ENCODE results near the gene PYGO2.
"Not testable (repeated sequence)": the region's sequence is repeated elsewhere in the genome, so short reads cannot be mapped to it uniquely, and the experiment has no call there.

Gene PYGO2

GRCh38 chr1:154988058-154988954, 26.7 kb upstream of the PYGO2 start:
- Histone ChIP-seq H3K27ac (ENCODE audit: low read depth, low read length) (no peak overlapping the region), H3K79me2 (ENCODE audit: insufficient read depth, low read length) (peaks cover 20% of the 10 kb centered on the region)

GRCh38 chr1:154987326-154987725, 25.7 kb upstream of the PYGO2 start:
- no peaks in the 10 kb centered on the region for H3K36me3 ChIP-seq (ENCODE audit: low read length)

More at GRCh38 chr1:154988058-154988954, 26.7 kb upstream of the PYGO2 start:
- Histone ChIP-seq H3K9me3 (ENCODE audit: insufficient read depth, low read length) (no peaks in the 10 kb centered on the region), H3K4me2 (ENCODE audit: low read depth, low read length, poor library complexity, severe bottlenecking) (no peak overlapping the region), H4K20me1 (ENCODE audit: low read depth, low read length) (no peaks in the 10 kb centered on the region; the same call in 1 of the 2 replicates), H3K9ac (ENCODE audit: low read length) (no peak overlapping the region), H3K4me3 (ENCODE audit: insufficient read depth, low read length, poor library complexity, severe bottlenecking) (no peak overlapping the region), H2AFZ (ENCODE audit: low read depth, low read length, severe bottlenecking) (no peak overlapping the region), H3F3A (ENCODE audit: insufficient read depth) (peaks cover 5% of the 10 kb centered on the region; the same call in 1 of the 2 replicates), H3K36me3 (ENCODE audit: low read length) (no peaks in the 10 kb centered on the region), H3K9me2 (replicated peaks; ENCODE audit: insufficient read depth, low read length) (no peaks in the 10 kb centered on the region), H3K27me3 (ENCODE audit: low read length) (no peaks in the 10 kb centered on the region)
- TF ChIP-seq CTCF (IDR thresholded peaks at IDR 0.05; ENCODE audit: insufficient read depth, low read length, poor library complexity, severe bottlenecking) (no peak), EZH2phosphoT487 (conservative IDR thresholded peaks at IDR 0.05; ENCODE audit: low read length) (no peak)

GRCh38 chr1:154986736-154987135, 25.2 kb upstream of the PYGO2 start:
- H3F3A ChIP-seq (ENCODE audit: insufficient read depth); H3K36me3 ChIP-seq (ENCODE audit: low read length); H3K9ac ChIP-seq (ENCODE audit: low read length); H3K27me3 ChIP-seq (ENCODE audit: low read length); H4K20me1 ChIP-seq (ENCODE audit: low read depth, low read length); H3K27ac ChIP-seq (ENCODE audit: low read depth, low read length); H3K9me2 ChIP-seq (replicated peaks; ENCODE audit: insufficient read depth, low read length); H3K4me2 ChIP-seq (ENCODE audit: low read depth, low read length, poor library complexity, severe bottlenecking); H2AFZ ChIP-seq (ENCODE audit: low read depth, low read length, severe bottlenecking); H3K4me3 ChIP-seq (ENCODE audit: insufficient read depth, low read length, poor library complexity, severe bottlenecking); H3K9me3 ChIP-seq (ENCODE audit: insufficient read depth, low read length): not testable (repeated sequence)
- H3K79me2 ChIP-seq (ENCODE audit: insufficient read depth, low read length), result peaks cover 30% of the 10 kb centered on the region

More at GRCh38 chr1:154987326-154987725, 25.7 kb upstream of the PYGO2 start:
- H3K9me3 ChIP-seq (ENCODE audit: insufficient read depth, low read length), result no peaks in the 10 kb centered on the region
- no peak overlapping the region for H3K4me2 ChIP-seq (ENCODE audit: low read depth, low read length, poor library complexity, severe bottlenecking)
- H3K27me3 ChIP-seq (ENCODE audit: low read length), result no peaks in the 10 kb centered on the region
- H3K4me3 ChIP-seq (ENCODE audit: insufficient read depth, low read length, poor library complexity, severe bottlenecking), result no peak overlapping the region
- TF ChIP-seq EZH2phosphoT487 (conservative IDR thresholded peaks at IDR 0.05; ENCODE audit: low read length), result no peak
- peaks cover 8% of the 10 kb centered on the region; the same call in 1 of the 2 replicates for H3F3A ChIP-seq (ENCODE audit: insufficient read depth)
- no peak overlapping the region for H3K27ac ChIP-seq (ENCODE audit: low read depth, low read length)
- H2AFZ ChIP-seq (ENCODE audit: low read depth, low read length, severe bottlenecking), result no peak overlapping the region
- no peaks in the 10 kb centered on the region for H3K9me2 ChIP-seq (replicated peaks; ENCODE audit: insufficient read depth, low read length)
- no peak overlapping the region for H3K9ac ChIP-seq (ENCODE audit: low read length)
- H3K79me2 ChIP-seq (ENCODE audit: insufficient read depth, low read length), result peaks cover 25% of the 10 kb centered on the region
- no peaks in the 10 kb centered on the region; the same call in 1 of the 2 replicates for H4K20me1 ChIP-seq (ENCODE audit: low read depth, low read length)

- Histone ChIP-seq H2AFZ (ENCODE audit: low read depth, low read length, severe bottlenecking) (no peak overlapping the region), H3K9me2 (replicated peaks; ENCODE audit: insufficient read depth, low read length) (no peaks in the 10 kb centered on the region), H3K27me3 (ENCODE audit: low read length) (no peaks in the 10 kb centered on the region), H3K4me2 (ENCODE audit: low read depth, low read length, poor library complexity, severe bottlenecking) (peak overlapping the region; percentile 100), H3K36me3 (ENCODE audit: low read length) (peaks cover 2% of the 10 kb centered on the region; the same call in 1 of the 2 replicates), H3K9me3 (ENCODE audit: insufficient read depth, low read length) (no peaks in the 10 kb centered on the region), H3K4me3 (ENCODE audit: insufficient read depth, low read length, poor library complexity, severe bottlenecking) (peak overlapping the region; percentile 84), H4K20me1 (ENCODE audit: low read depth, low read length) (no peaks in the 10 kb centered on the region; the same call in 1 of the 2 replicates), H3K79me2 (ENCODE audit: insufficient read depth, low read length) (peaks cover 30% of the 10 kb centered on the region), H3K27ac (ENCODE audit: low read depth, low read length) (peak overlapping the region; percentile 54), H3K9ac (ENCODE audit: low read length) (peak overlapping the region; percentile 92), H3F3A (ENCODE audit: insufficient read depth) (peaks cover 14% of the 10 kb centered on the region)
- no peak for TF ChIP-seq EZH2phosphoT487 (conservative IDR thresholded peaks at IDR 0.05; ENCODE audit: low read length)
- TF ChIP-seq CTCF (IDR thresholded peaks at IDR 0.05; ENCODE audit: insufficient read depth, low read length, poor library complexity, severe bottlenecking), result peak; percentile 16
Observed at GRCh38 chr1:154983776-154984466, 22.3 kb upstream of the PYGO2 start.
